H9 (cell line): Measurements from ENCODE around the gene SEMA6C. TPM values are rescaled to one million over a fixed set of nuclear protein-coding genes. Genes with fewer than 3 reads are reported as not detected.

Source experiments
- DNase-seq: peaks from one replicate; pipeline ENCODE4 v3.0.0-alpha.2; 2017
- H2AFZ ChIP-seq: one replicate; pipeline ENCODE4 v1.6.1; 2013; ENCODE audit warnings: mild to moderate bottlenecking, low read length, control low read depth, moderate library complexity
- H2AK5ac ChIP-seq: 2 replicates; pipeline ENCODE4 v1.6.1; 2013; ENCODE audit warnings: low read length, control low read depth, mixed read lengths; ENCODE audit not compliant: insufficient read length
- H2BK120ac ChIP-seq: one replicate; pipeline ENCODE4 v1.6.1; 2013; ENCODE audit warnings: low read depth, mild to moderate bottlenecking, low read length, control low read depth, inconsistent platforms; ENCODE audit not compliant: poor library complexity, severe bottlenecking
- H2BK12ac ChIP-seq: 2 replicates; pipeline ENCODE4 v1.6.1; 2013; ENCODE audit warnings: low read length, control low read depth, mixed read lengths, low read depth; ENCODE audit not compliant: insufficient read length
- H2BK15ac ChIP-seq: 2 replicates; pipeline ENCODE4 v1.6.1; 2013; ENCODE audit warnings: low read depth, low read length, control low read depth
- H2BK20ac ChIP-seq: one replicate; pipeline ENCODE4 v1.6.1; 2013; ENCODE audit warnings: low read depth, mild to moderate bottlenecking, low read length, control low read depth, inconsistent platforms; ENCODE audit not compliant: poor library complexity, severe bottlenecking
- H2BK5ac ChIP-seq: 2 replicates; pipeline ENCODE4 v1.6.1; 2013; ENCODE audit warnings: low read length, control low read depth, mixed read lengths; ENCODE audit not compliant: insufficient read length
- H3K14ac ChIP-seq: 2 replicates; pipeline ENCODE4 v1.6.1; 2013; ENCODE audit warnings: low read length, control low read depth; ENCODE audit not compliant: insufficient read depth
- H3K18ac ChIP-seq: 2 replicates; pipeline ENCODE4 v1.6.1; 2013; ENCODE audit warnings: low read depth, mild to moderate bottlenecking, mixed read lengths, low read length, control low read depth; ENCODE audit not compliant: insufficient read length
- H3K23ac ChIP-seq: 2 replicates; pipeline ENCODE4 v1.6.1; 2013; ENCODE audit warnings: low read length, control low read depth, mixed read lengths, low read depth; ENCODE audit not compliant: insufficient read length
- H3K23me2 ChIP-seq: 2 replicates; pipeline ENCODE4 v1.6.1; 2013; ENCODE audit warnings: low read depth, mild to moderate bottlenecking, mixed read lengths, low read length, control low read depth; ENCODE audit not compliant: insufficient read length, poor library complexity, severe bottlenecking
- H3K27ac ChIP-seq: 2 replicates; pipeline ENCODE4 v1.5.1; 2013; ENCODE audit warnings: low read length, control low read depth, mixed read lengths, low read depth; ENCODE audit not compliant: insufficient read length
- H3K27me3 ChIP-seq: 2 replicates; pipeline ENCODE4 v1.6.1; 2013; ENCODE audit warnings: low read length, control low read depth, inconsistent platforms; ENCODE audit not compliant: insufficient read depth
- H3K4ac ChIP-seq: 2 replicates; pipeline ENCODE4 v1.6.1; 2013; ENCODE audit warnings: low read depth, mild to moderate bottlenecking, control low read depth, inconsistent platforms, low read length, moderate library complexity
- H3K4me1 ChIP-seq: 2 replicates; pipeline ENCODE4 v1.6.1; 2013; ENCODE audit warnings: low read length, control low read depth, inconsistent platforms; ENCODE audit not compliant: insufficient read depth
- H3K4me2 ChIP-seq: 2 replicates; pipeline ENCODE4 v1.6.1; 2013; ENCODE audit warnings: low read length, control low read depth, mixed read lengths; ENCODE audit not compliant: insufficient read length, insufficient read depth
- H3K56ac ChIP-seq: 2 replicates; pipeline ENCODE4 v1.6.1; 2013; ENCODE audit warnings: low read depth, mild to moderate bottlenecking, mixed read lengths, low read length, control low read depth; ENCODE audit not compliant: insufficient read length
- H3K79me1 ChIP-seq: 2 replicates; pipeline ENCODE4 v1.6.1; 2013; ENCODE audit warnings: low read depth, mild to moderate bottlenecking, moderate library complexity, low read length, control low read depth, inconsistent platforms; ENCODE audit not compliant: insufficient read depth, poor library complexity, severe bottlenecking
- H3K79me2 ChIP-seq: 2 replicates; pipeline ENCODE4 v1.6.1; 2013; ENCODE audit warnings: low read length, control low read depth, inconsistent platforms; ENCODE audit not compliant: insufficient read depth
- H3K9ac ChIP-seq: 2 replicates; pipeline ENCODE4 v1.6.1; 2013; ENCODE audit warnings: low read length, control low read depth, mixed read lengths; ENCODE audit not compliant: insufficient read length; ENCODE audit errors: extremely low read depth
- H3K9me3 ChIP-seq: one replicate; pipeline ENCODE4 v1.6.1; 2013; ENCODE audit warnings: low read depth, low read length, inconsistent platforms; ENCODE audit not compliant: control insufficient read depth
- H3T11ph ChIP-seq: one replicate; pipeline ENCODE4 v1.6.1; 2013; ENCODE audit warnings: mild to moderate bottlenecking, low read length, control low read depth, inconsistent platforms
- H4K20me1 ChIP-seq: one replicate; pipeline ENCODE4 v1.6.1; 2013; ENCODE audit not compliant: control insufficient read depth, insufficient read length, insufficient read depth
- H4K5ac ChIP-seq: 2 replicates; pipeline ENCODE4 v1.6.1; 2013; ENCODE audit warnings: low read depth, mild to moderate bottlenecking, mixed read lengths, low read length, control low read depth; ENCODE audit not compliant: insufficient read length
- H4K8ac ChIP-seq: replicated peaks from 2 replicates; pipeline ENCODE4 v1.6.1; 2013; ENCODE audit warnings: low read length, control low read depth, mixed read lengths, low read depth; ENCODE audit not compliant: insufficient read length
- H4K91ac ChIP-seq: 2 replicates; pipeline ENCODE4 v1.6.1; 2013; ENCODE audit warnings: low read depth, mild to moderate bottlenecking, moderate library complexity, mixed read lengths, low read length, control low read depth; ENCODE audit not compliant: insufficient read length
- H3K27ac Mint-ChIP-seq, 3 experiments: 2 replicates in 2 of 3; 3 replicates in 1 of 3; pipeline ENCODE4 v1.8.0; 2020 to 2021; ENCODE audit warnings: mixed read lengths in 3 of 3, mild to moderate bottlenecking in 1 of 3, moderate library complexity in 1 of 3
- H3K27me3 Mint-ChIP-seq: 2 replicates; pipeline ENCODE4 v1.8.0; 2021; ENCODE audit warnings: low read depth, mild to moderate bottlenecking, moderate library complexity, mixed read lengths
- H3K36me3 Mint-ChIP-seq, 3 experiments: 2 replicates in 2 of 3; 3 replicates in 1 of 3; pipeline ENCODE4 v1.8.0; 2020 to 2021; ENCODE audit warnings: low read depth in 3 of 3, mixed read lengths in 3 of 3; ENCODE audit not compliant: insufficient read depth in 1 of 3
- H3K4me1 Mint-ChIP-seq, 2 experiments: 2 replicates each; pipeline ENCODE4 v1.8.0; 2020; ENCODE audit warnings: mixed read lengths in 2 of 2
- H3K4me3 Mint-ChIP-seq, 2 experiments: 2 replicates in 1 of 2; 3 replicates in 1 of 2; pipeline ENCODE4 v1.8.0; 2020 to 2021; ENCODE audit warnings: mild to moderate bottlenecking in 2 of 2, mixed read lengths in 2 of 2, moderate library complexity in 1 of 2
- H3K9me3 Mint-ChIP-seq, 2 experiments: 2 replicates in 1 of 2; 3 replicates in 1 of 2; pipeline ENCODE4 v1.8.0; 2020; ENCODE audit warnings: mild to moderate bottlenecking in 2 of 2, mixed read lengths in 2 of 2, moderate library complexity in 1 of 2
- CTCF ChIP-seq: fragments of 200-600 bp; sonication (generic); conservative IDR thresholded peaks from 3 replicates; pipeline ENCODE4 v1.8.0; 2021; ENCODE audit warnings: antibody characterized with exemption, mild to moderate bottlenecking
- total RNA-seq: library from RNA; stranded (reverse); gene quantifications from 2 replicates; pipeline ENCODE4 v1.2.1, GENCODE V29; 2021

The SEMA6C gene
- total RNA-seq, 1 experiment from 2014 or later = 12.3 TPM

GRCh38 chr1:151104630-151105029 is 41.8 kb downstream of the SEMA6C start:
- Mint-ChIP-seq H3K4me3 (no peak overlapping the region), H3K4me1 (no peaks in the 10 kb centered on the region), H3K27me3 (no peaks in the 10 kb centered on the region), H3K36me3 (no peaks in the 10 kb centered on the region), H3K27ac (no peak overlapping the region; a peak in 1 of 7 replicates), H3K9me3 (no peaks in the 10 kb centered on the region)
- H3K14ac ChIP-seq = no peak overlapping the region
- no peak overlapping the region for H2BK120ac ChIP-seq
- no peak overlapping the region for H3T11ph ChIP-seq
- no peak overlapping the region for H2BK12ac ChIP-seq
- H2BK15ac ChIP-seq = no peak overlapping the region
- no peaks in the 10 kb centered on the region for H3K27me3 ChIP-seq
- H3K9ac ChIP-seq = no peak overlapping the region
- no peaks in the 10 kb centered on the region for H3K79me1 ChIP-seq
- no peak overlapping the region for H3K18ac ChIP-seq
- H3K23me2 ChIP-seq = no peaks in the 10 kb centered on the region
- no peak for DNase-seq
- no peak overlapping the region for H3K23ac ChIP-seq
- no peak overlapping the region for H4K91ac ChIP-seq
- no peaks in the 10 kb centered on the region for H3K4me1 ChIP-seq
- no peak overlapping the region for H2BK20ac ChIP-seq
- no peak for TF ChIP-seq CTCF
- no peaks in the 10 kb centered on the region for H4K20me1 ChIP-seq
- H3K27ac ChIP-seq = no peak overlapping the region
- no peak overlapping the region for H2AK5ac ChIP-seq
- no peak overlapping the region for H3K4me2 ChIP-seq
- H3K4ac ChIP-seq = no peak overlapping the region
- H3K56ac ChIP-seq = no peak overlapping the region
- no peak overlapping the region for H4K5ac ChIP-seq
- H3K79me2 ChIP-seq = no peaks in the 10 kb centered on the region
- no peak overlapping the region for H2BK5ac ChIP-seq
- no peak overlapping the region for H4K8ac ChIP-seq
- no peak overlapping the region for H2AFZ ChIP-seq
- no peaks in the 10 kb centered on the region for H3K9me3 ChIP-seq
